SK-N-SH treated with all-trans-retinoic acid at 6 μM for 48 hours (cell line): ENCODE measurements around the gene ZNF76.

Source experiments
- CSDC2 ChIP-seq: fragments of 250-450 bp; sonication (Bioruptor Pico); IDR thresholded peaks from 2 replicates; pipeline ENCODE4 v1.5.0; 2020; ENCODE audit warnings: mild to moderate bottlenecking, moderate library complexity
- SNAI2 ChIP-seq: fragments of 250-450 bp; sonication (Bioruptor Pico); IDR thresholded peaks from 2 replicates; pipeline ENCODE4 v1.5.0; 2020; ENCODE audit warnings: mild to moderate bottlenecking, moderate library complexity
- TOX ChIP-seq: fragments of 250-450 bp; sonication (Bioruptor Pico); IDR thresholded peaks from 2 replicates; pipeline ENCODE4 v1.8.0; 2021; ENCODE audit warnings: mild to moderate bottlenecking, moderate library complexity, borderline replicate concordance
- TSHZ2 ChIP-seq: fragments of 250-450 bp; sonication (Bioruptor Pico); IDR thresholded peaks from 2 replicates; pipeline ENCODE4 v1.5.0; 2020; ENCODE audit warnings: mild to moderate bottlenecking, moderate library complexity
- ZFP3 ChIP-seq: fragments of 250-450 bp; sonication (Bioruptor Pico); IDR thresholded peaks from 2 replicates; pipeline ENCODE4 v1.5.0; 2020; ENCODE audit warnings: mild to moderate bottlenecking, moderate library complexity

GRCh38 chr6:35264550-35265274 lies 5.2 kb downstream of the ZNF76 start:
- TF ChIP-seq TOX (CRISPR knock-in tag) (no peak), CSDC2 (CRISPR knock-in tag) (no peak), SNAI2 (no peak), TSHZ2 (CRISPR knock-in tag) (no peak), ZFP3 (CRISPR knock-in tag) (no peak)
